H9 (cell line): Measurements from ENCODE around the gene LAMA5. TPM values are rescaled to one million over a fixed set of nuclear protein-coding genes. Genes with fewer than 3 reads are reported as not detected.

Experiments used
- DNase-seq: peaks from one replicate; pipeline ENCODE4 v3.0.0-alpha.2; 2017
- H2AFZ ChIP-seq: one replicate; pipeline ENCODE4 v1.6.1; 2013; ENCODE audit warnings: mild to moderate bottlenecking, low read length, control low read depth, moderate library complexity
- H2AK5ac ChIP-seq: 2 replicates; pipeline ENCODE4 v1.6.1; 2013; ENCODE audit warnings: low read length, control low read depth, mixed read lengths; ENCODE audit not compliant: insufficient read length
- H2BK120ac ChIP-seq: one replicate; pipeline ENCODE4 v1.6.1; 2013; ENCODE audit warnings: low read depth, mild to moderate bottlenecking, low read length, control low read depth, inconsistent platforms; ENCODE audit not compliant: poor library complexity, severe bottlenecking
- H2BK12ac ChIP-seq: 2 replicates; pipeline ENCODE4 v1.6.1; 2013; ENCODE audit warnings: low read length, control low read depth, mixed read lengths, low read depth; ENCODE audit not compliant: insufficient read length
- H2BK15ac ChIP-seq: 2 replicates; pipeline ENCODE4 v1.6.1; 2013; ENCODE audit warnings: low read depth, low read length, control low read depth
- H2BK20ac ChIP-seq: one replicate; pipeline ENCODE4 v1.6.1; 2013; ENCODE audit warnings: low read depth, mild to moderate bottlenecking, low read length, control low read depth, inconsistent platforms; ENCODE audit not compliant: poor library complexity, severe bottlenecking
- H2BK5ac ChIP-seq: 2 replicates; pipeline ENCODE4 v1.6.1; 2013; ENCODE audit warnings: low read length, control low read depth, mixed read lengths; ENCODE audit not compliant: insufficient read length
- H3K14ac ChIP-seq: 2 replicates; pipeline ENCODE4 v1.6.1; 2013; ENCODE audit warnings: low read length, control low read depth; ENCODE audit not compliant: insufficient read depth
- H3K18ac ChIP-seq: 2 replicates; pipeline ENCODE4 v1.6.1; 2013; ENCODE audit warnings: low read depth, mild to moderate bottlenecking, mixed read lengths, low read length, control low read depth; ENCODE audit not compliant: insufficient read length
- H3K23ac ChIP-seq: 2 replicates; pipeline ENCODE4 v1.6.1; 2013; ENCODE audit warnings: low read length, control low read depth, mixed read lengths, low read depth; ENCODE audit not compliant: insufficient read length
- H3K23me2 ChIP-seq: 2 replicates; pipeline ENCODE4 v1.6.1; 2013; ENCODE audit warnings: low read depth, mild to moderate bottlenecking, mixed read lengths, low read length, control low read depth; ENCODE audit not compliant: insufficient read length, poor library complexity, severe bottlenecking
- H3K27ac ChIP-seq: 2 replicates; pipeline ENCODE4 v1.5.1; 2013; ENCODE audit warnings: low read length, control low read depth, mixed read lengths, low read depth; ENCODE audit not compliant: insufficient read length
- H3K27me3 ChIP-seq: 2 replicates; pipeline ENCODE4 v1.6.1; 2013; ENCODE audit warnings: low read length, control low read depth, inconsistent platforms; ENCODE audit not compliant: insufficient read depth
- H3K4ac ChIP-seq: 2 replicates; pipeline ENCODE4 v1.6.1; 2013; ENCODE audit warnings: low read depth, mild to moderate bottlenecking, control low read depth, inconsistent platforms, low read length, moderate library complexity
- H3K4me1 ChIP-seq: 2 replicates; pipeline ENCODE4 v1.6.1; 2013; ENCODE audit warnings: low read length, control low read depth, inconsistent platforms; ENCODE audit not compliant: insufficient read depth
- H3K4me2 ChIP-seq: 2 replicates; pipeline ENCODE4 v1.6.1; 2013; ENCODE audit warnings: low read length, control low read depth, mixed read lengths; ENCODE audit not compliant: insufficient read length, insufficient read depth
- H3K56ac ChIP-seq: 2 replicates; pipeline ENCODE4 v1.6.1; 2013; ENCODE audit warnings: low read depth, mild to moderate bottlenecking, mixed read lengths, low read length, control low read depth; ENCODE audit not compliant: insufficient read length
- H3K79me1 ChIP-seq: 2 replicates; pipeline ENCODE4 v1.6.1; 2013; ENCODE audit warnings: low read depth, mild to moderate bottlenecking, moderate library complexity, low read length, control low read depth, inconsistent platforms; ENCODE audit not compliant: insufficient read depth, poor library complexity, severe bottlenecking
- H3K79me2 ChIP-seq: 2 replicates; pipeline ENCODE4 v1.6.1; 2013; ENCODE audit warnings: low read length, control low read depth, inconsistent platforms; ENCODE audit not compliant: insufficient read depth
- H3K9ac ChIP-seq: 2 replicates; pipeline ENCODE4 v1.6.1; 2013; ENCODE audit warnings: low read length, control low read depth, mixed read lengths; ENCODE audit not compliant: insufficient read length; ENCODE audit errors: extremely low read depth
- H3K9me3 ChIP-seq: one replicate; pipeline ENCODE4 v1.6.1; 2013; ENCODE audit warnings: low read depth, low read length, inconsistent platforms; ENCODE audit not compliant: control insufficient read depth
- H3T11ph ChIP-seq: one replicate; pipeline ENCODE4 v1.6.1; 2013; ENCODE audit warnings: mild to moderate bottlenecking, low read length, control low read depth, inconsistent platforms
- H4K20me1 ChIP-seq: one replicate; pipeline ENCODE4 v1.6.1; 2013; ENCODE audit not compliant: control insufficient read depth, insufficient read length, insufficient read depth
- H4K5ac ChIP-seq: 2 replicates; pipeline ENCODE4 v1.6.1; 2013; ENCODE audit warnings: low read depth, mild to moderate bottlenecking, mixed read lengths, low read length, control low read depth; ENCODE audit not compliant: insufficient read length
- H4K8ac ChIP-seq: replicated peaks from 2 replicates; pipeline ENCODE4 v1.6.1; 2013; ENCODE audit warnings: low read length, control low read depth, mixed read lengths, low read depth; ENCODE audit not compliant: insufficient read length
- H4K91ac ChIP-seq: 2 replicates; pipeline ENCODE4 v1.6.1; 2013; ENCODE audit warnings: low read depth, mild to moderate bottlenecking, moderate library complexity, mixed read lengths, low read length, control low read depth; ENCODE audit not compliant: insufficient read length
- H3K27ac Mint-ChIP-seq, 3 experiments: 2 replicates in 2 of 3; 3 replicates in 1 of 3; pipeline ENCODE4 v1.8.0; 2020 to 2021; ENCODE audit warnings: mixed read lengths in 3 of 3, mild to moderate bottlenecking in 1 of 3, moderate library complexity in 1 of 3
- H3K27me3 Mint-ChIP-seq: 2 replicates; pipeline ENCODE4 v1.8.0; 2021; ENCODE audit warnings: low read depth, mild to moderate bottlenecking, moderate library complexity, mixed read lengths
- H3K36me3 Mint-ChIP-seq, 3 experiments: 2 replicates in 2 of 3; 3 replicates in 1 of 3; pipeline ENCODE4 v1.8.0; 2020 to 2021; ENCODE audit warnings: low read depth in 3 of 3, mixed read lengths in 3 of 3; ENCODE audit not compliant: insufficient read depth in 1 of 3
- H3K4me1 Mint-ChIP-seq, 2 experiments: 2 replicates each; pipeline ENCODE4 v1.8.0; 2020; ENCODE audit warnings: mixed read lengths in 2 of 2
- H3K4me3 Mint-ChIP-seq, 2 experiments: 2 replicates in 1 of 2; 3 replicates in 1 of 2; pipeline ENCODE4 v1.8.0; 2020 to 2021; ENCODE audit warnings: mild to moderate bottlenecking in 2 of 2, mixed read lengths in 2 of 2, moderate library complexity in 1 of 2
- H3K9me3 Mint-ChIP-seq, 2 experiments: 2 replicates in 1 of 2; 3 replicates in 1 of 2; pipeline ENCODE4 v1.8.0; 2020; ENCODE audit warnings: mild to moderate bottlenecking in 2 of 2, mixed read lengths in 2 of 2, moderate library complexity in 1 of 2
- WGBS: extraction: QIAGEN DNeasy Blood & Tissue Kit; methylation state at CpG from one replicate; pipeline ENCODE4 v1.1.7; 2013; ENCODE audit warnings: missing lambda C conversion rate, low lambda C conversion rate, mixed read lengths; ENCODE audit not compliant: insufficient read length; ENCODE audit errors: extremely low coverage; 5-methylcytosine and 5-hydroxymethylcytosine counted together
- total RNA-seq: library from RNA; stranded (reverse); gene quantifications from 2 replicates; pipeline ENCODE4 v1.2.1, GENCODE V29; 2021
- TF ChIP-seq, protein P1 (sequence below): fragments of 200-600 bp; sonication (generic); conservative IDR thresholded peaks from 3 replicates; pipeline ENCODE4 v1.8.0; 2021; ENCODE audit warnings: antibody characterized with exemption, mild to moderate bottlenecking

Gene LAMA5
- total RNA-seq, 1 experiment from 2014 or later, result 200 TPM

DNA sequence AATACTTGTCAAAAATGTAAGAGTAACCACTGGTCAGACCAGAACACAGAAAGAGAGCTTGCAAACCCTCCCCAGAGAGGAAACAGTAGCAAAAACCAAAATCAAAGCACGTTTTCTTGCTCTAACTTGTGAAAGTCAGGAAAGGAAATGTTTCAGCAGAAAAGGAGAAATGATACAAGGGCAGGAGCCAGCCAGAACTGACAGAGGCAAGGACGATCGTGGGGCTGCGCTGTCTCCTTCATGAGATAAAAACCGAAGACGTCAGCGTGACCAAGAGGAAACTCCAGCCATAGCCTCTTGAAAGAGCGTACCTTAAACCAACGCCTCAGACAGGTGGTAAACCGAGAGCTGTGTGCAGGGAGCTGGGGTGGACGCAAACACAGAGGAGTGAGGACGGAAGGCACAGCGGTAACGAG is 27.5 kb downstream of the LAMA5 start:
- no peak overlapping the region for H2BK20ac ChIP-seq
- no peak overlapping the region for H2AFZ ChIP-seq
- no peaks in the 10 kb centered on the region for H3K23me2 ChIP-seq
- no peaks in the 10 kb centered on the region for H3K9me3 ChIP-seq
- H3T11ph ChIP-seq, result no peak overlapping the region
- no peaks in the 10 kb centered on the region for H3K4me1 Mint-ChIP-seq
- peaks cover 3% of the 10 kb centered on the region for H4K20me1 ChIP-seq
- no peak overlapping the region for H3K18ac ChIP-seq
- DNase-seq, result no peak
- no peak overlapping the region for H3K23ac ChIP-seq
- TF ChIP-seq, protein P1, sequence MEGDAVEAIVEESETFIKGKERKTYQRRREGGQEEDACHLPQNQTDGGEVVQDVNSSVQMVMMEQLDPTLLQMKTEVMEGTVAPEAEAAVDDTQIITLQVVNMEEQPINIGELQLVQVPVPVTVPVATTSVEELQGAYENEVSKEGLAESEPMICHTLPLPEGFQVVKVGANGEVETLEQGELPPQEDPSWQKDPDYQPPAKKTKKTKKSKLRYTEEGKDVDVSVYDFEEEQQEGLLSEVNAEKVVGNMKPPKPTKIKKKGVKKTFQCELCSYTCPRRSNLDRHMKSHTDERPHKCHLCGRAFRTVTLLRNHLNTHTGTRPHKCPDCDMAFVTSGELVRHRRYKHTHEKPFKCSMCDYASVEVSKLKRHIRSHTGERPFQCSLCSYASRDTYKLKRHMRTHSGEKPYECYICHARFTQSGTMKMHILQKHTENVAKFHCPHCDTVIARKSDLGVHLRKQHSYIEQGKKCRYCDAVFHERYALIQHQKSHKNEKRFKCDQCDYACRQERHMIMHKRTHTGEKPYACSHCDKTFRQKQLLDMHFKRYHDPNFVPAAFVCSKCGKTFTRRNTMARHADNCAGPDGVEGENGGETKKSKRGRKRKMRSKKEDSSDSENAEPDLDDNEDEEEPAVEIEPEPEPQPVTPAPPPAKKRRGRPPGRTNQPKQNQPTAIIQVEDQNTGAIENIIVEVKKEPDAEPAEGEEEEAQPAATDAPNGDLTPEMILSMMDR, result no peak
- H3K4ac ChIP-seq, result no peak overlapping the region
- H2BK12ac ChIP-seq, result no peak overlapping the region
- H3K79me2 ChIP-seq, result no peaks in the 10 kb centered on the region
- H3K27me3 Mint-ChIP-seq, result no peaks in the 10 kb centered on the region
- H3K4me2 ChIP-seq, result no peak overlapping the region
- H3K9me3 Mint-ChIP-seq, result no peaks in the 10 kb centered on the region
- H2BK120ac ChIP-seq, result no peak overlapping the region
- H3K56ac ChIP-seq, result no peak overlapping the region
- no peak overlapping the region for H3K27ac ChIP-seq
- no peak overlapping the region for H4K91ac ChIP-seq
- no peak overlapping the region for H2BK5ac ChIP-seq
- no peaks in the 10 kb centered on the region for H3K4me1 ChIP-seq
- H3K9ac ChIP-seq, result no peak overlapping the region
- H2AK5ac ChIP-seq, result no peak overlapping the region
- H3K79me1 ChIP-seq, result no peaks in the 10 kb centered on the region
- H3K14ac ChIP-seq, result no peak overlapping the region
- peaks cover 22 to 80% (median 80%) of the 10 kb centered on the region in 3 experiments; a peak in 6 of 7 replicates for H3K36me3 Mint-ChIP-seq
- no peak overlapping the region for H2BK15ac ChIP-seq
- peak overlapping the region; percentile 27 to 86 (median 73); a peak in 5 of 7 replicates for H3K27ac Mint-ChIP-seq
- WGBS, result no CpG with 5 or more reads among the region's 14 CpGs
- no peak overlapping the region for H4K5ac ChIP-seq
- no peaks in the 10 kb centered on the region for H3K27me3 ChIP-seq
- no peak overlapping the region for H4K8ac ChIP-seq
- H3K4me3 Mint-ChIP-seq, result no peak overlapping the region
